ENCODE measurements around the gene CAND2.

Gene CAND2

DNA sequence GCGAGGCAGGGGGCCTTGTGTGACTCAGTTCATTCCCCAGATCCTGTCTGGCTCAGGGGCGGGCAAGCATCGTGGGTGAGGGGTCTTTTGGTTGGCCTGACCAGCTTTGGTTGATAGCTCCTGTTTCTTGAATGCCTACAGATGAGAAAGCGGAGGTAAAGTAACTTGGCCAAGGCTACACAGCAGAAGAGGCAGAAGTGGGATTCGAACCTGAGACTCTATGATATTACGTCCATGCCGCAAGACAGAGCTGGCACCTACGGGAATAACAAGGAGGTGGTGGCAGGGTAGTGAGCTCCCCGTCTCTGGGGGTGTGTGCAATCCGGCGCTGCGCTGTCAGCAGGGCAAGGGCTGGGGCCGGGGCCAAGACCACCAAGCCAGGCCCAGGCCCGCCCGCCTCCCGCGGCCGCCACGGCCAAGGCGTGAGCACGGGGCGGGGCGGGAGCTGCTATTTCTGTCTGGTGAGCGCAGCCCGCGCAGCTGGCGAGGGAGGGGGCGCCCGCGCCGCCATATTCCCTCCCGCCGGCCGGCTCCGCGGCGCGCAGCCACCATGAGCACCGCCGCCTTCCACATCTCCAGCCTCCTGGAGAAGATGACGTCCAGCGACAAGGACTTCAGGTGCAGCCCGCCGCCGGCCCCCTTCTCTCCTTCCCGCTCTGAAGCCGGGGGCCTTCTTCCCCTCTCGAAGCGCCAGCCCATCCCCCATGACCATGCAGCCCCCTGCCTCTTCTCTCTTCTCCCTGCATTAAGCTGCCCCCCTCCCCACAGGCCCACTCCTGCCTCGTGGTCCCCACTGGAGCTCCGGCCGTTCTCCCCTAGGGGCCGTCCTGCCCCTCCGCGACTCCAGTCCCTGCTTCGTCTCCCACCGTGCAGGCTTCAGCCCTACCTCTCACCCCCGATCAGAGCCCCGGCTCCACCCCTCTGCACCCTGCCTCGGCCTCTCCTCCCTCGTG lies at the start of gene CAND2:
TSS of gene CAND2 (plus strand) at position 510 of the 953 bp plus-strand sequence. CDS start at position 551, 41 bp downstream.
- peak; percentile 52 for DNase-seq

DNA sequence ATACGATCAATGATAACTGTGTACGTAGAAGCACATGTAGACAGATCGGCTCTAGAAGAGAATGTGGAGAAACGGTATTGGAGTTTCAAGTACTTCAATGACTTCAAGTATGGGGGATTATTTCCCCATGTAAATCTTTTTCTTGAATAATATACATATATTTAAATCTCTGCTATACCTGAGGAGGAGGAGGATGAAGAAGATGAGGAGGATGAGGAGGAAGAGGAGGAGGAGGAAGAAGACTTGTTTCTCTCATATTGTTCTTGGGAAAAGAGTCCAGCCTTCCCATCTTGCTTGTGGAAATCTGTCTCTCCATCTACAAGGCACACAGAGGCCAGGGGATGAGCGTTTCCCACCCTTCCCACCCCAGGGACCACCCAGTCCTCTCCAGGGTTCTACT lies 48.0 kb upstream of the CAND2 start:
- DNase-seq = no peak

DNA sequence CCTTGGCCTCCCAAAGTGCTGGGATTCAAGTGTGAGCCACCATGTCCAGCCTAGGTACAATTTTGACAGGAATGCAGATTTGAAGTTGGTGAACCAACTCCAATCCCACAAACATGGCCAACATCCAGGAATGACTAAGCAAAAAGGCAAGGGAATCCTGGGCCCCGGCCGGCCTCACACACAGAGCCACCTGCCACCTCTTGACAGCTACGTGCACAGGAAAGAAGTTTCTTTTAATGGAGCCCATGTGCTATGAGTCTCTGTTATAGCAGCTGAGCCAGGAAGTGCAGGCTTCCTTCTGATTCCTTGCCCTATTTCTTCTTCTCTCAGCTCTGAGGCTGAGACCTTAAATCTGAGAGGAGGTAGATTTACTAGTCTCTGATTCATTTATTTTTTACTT lies 46.3 kb upstream of the CAND2 start:
- DNase-seq = no peak

DNA sequence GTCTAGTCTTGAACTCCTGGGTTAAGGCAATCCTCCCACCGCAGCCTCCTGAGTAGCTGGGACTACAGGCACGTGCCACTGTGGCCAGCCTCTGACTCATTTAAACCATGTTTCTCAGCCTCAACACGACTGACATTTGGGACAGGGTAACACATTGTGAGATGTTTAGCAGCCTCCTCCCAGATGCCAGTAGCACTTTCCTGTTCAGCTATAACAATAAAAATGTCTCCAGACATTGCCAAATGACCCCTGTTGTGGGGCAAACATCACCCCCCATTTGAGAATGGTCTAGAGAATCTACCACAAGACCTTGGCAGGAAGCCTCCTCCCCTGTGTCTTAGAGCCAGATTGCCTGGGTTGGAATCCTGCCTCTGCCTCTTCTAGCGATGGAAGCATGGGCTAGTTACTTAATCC lies 45.8 kb upstream of the CAND2 start:
- DNase-seq = no peak

DNA sequence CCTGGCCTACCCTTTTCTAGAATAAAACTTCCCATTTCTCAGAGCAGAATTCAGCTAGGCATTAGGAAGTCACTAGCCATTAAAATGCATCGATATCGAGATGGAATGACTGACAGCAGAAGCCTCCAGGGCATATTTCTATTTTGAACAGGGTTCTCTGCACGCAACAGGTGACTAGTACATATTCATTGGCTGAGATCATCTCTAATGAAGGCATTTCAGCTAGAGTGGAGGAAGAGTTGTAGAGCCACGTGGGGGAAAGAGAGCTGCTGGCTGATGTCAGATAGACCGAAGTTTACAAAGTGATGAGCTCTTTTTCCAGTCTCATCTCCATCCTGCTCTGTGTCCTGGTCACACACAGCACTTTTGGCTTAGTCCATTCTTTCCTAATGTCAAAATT lies 44.9 kb upstream of the CAND2 start:
- DNase-seq = no peak

DNA sequence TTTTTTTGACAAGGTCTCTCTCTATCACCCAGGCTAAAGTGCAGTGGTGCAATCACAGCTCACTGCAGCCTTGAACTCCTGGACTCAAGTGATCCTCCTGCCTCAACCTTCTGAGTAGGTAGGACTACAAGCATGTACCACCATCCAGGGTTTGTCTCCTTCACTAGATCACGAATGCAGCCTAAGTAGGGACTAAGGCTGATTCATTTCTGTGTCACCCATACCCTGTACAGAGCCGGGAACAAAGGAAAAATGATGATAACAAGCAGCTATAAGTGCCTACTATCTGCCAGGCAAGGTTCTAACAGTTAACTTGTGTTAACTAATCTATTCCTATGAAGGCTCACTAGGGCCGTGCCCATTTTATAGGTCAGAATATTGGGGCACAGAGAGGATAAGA lies 44.4 kb upstream of the CAND2 start:
- no peak for DNase-seq

DNA sequence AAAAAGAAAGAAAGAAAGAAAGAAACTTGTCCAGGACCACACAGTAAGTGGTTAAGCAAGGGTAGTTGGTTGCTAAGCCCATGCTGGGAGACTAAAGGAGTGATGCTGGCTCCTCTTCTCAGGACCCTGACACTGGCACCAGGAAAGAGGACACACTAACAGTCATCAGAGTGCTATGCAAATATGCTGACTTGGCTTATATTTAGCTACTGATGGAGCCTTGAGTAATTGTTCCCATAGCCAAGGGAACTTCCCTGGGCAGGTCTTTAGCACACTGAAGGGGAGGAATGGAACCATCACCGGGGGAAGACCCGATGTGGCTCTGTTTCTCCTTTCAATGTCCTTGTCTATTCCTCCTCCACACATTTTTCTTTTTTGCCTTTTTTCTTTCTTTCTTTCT lies 43.7 kb upstream of the CAND2 start:
- DNase-seq = no peak

DNA sequence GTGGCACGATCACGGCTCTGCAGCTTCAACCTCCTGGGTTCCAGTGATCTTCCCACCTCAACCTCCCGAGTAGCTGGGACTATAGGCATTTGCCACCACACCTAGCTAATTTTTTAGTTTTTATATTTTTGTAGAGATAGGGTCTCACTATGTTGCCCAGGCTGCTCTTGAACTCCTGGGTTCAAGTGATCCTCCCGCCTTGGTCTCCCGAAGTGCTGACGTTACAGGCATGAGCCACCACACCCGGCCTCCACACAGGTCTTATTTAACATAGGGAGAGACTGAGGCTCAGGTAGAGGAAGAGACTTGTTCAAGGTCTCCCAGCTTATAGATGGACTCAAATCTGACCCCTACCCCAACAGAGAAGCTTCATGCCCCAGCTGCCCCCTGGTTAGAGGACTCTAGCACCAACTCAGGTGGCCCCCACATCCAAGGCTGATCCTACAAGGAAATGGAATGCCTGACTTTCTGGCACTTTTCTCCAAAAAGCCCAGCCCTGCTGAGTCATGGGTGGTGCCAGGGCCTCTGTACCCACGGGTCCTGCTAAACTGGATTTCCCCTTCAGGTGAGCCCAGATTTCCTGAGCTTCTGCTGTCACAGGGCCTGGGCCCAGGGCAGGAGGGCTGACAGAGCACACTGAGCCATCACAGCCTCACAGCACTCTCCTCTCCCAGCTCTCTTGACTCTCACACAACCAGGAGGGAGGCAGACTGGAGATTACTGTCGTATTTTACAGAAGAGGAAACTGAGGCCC lies 43.0 kb upstream of the CAND2 start:
- DNase-seq = no peak

DNA sequence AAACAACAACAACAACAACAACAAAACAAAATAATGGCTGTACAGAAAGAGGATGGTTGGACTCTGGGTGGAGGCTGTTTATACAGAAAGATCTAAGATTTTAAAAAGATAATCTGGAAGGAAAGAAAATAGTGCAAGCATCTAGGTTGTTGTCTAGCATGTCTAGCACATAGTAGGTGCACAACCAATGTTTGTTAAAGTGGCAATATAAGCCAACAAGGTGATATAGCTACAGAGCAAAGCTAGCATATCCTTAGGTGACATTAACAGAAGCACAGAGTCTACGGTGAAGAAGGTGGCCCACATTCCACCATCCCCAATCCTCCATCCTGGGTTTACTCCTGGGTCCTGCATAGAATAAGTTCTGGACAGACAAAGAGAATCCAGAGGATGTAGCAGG lies 42.2 kb upstream of the CAND2 start:
- no peak for DNase-seq

DNA sequence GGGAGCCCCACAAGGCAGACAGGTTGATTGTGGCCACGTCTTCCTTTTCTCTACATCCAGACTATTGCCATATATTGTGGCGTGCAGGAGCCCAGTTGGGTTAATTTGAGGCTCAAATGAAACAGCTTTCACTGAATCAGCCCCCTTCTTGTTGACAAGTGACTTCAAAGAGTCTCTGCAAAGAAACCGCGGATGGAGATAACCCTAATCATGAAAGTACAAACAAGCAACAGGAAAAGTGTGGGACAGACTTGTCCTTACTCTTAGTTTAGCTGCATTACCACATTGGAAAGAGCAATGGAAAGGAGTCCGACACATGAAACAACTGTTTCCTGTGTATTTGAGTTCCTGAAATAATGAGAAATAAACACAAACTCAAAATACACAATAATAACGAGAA lies 40.7 kb upstream of the CAND2 start:
- no peak for DNase-seq

DNA sequence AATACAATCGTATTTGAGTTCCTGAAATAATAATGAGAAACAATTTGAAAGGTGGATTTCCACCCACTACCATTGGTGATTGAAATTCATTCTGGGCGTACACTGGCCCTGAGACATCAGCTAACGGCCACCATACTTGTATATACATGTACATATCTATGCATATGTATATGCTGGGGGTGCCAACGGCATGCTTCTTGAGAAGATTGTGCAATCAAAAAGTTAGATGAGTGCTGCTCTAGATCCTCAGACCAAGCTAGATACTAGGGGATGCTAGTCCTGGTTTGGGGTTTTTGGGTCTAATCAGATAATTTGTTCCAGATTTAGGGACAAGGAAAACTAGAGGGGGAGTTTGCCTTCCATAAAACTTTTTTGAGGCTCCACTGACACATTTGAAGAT lies 40.3 kb upstream of the CAND2 start:
- no peak for DNase-seq

DNA sequence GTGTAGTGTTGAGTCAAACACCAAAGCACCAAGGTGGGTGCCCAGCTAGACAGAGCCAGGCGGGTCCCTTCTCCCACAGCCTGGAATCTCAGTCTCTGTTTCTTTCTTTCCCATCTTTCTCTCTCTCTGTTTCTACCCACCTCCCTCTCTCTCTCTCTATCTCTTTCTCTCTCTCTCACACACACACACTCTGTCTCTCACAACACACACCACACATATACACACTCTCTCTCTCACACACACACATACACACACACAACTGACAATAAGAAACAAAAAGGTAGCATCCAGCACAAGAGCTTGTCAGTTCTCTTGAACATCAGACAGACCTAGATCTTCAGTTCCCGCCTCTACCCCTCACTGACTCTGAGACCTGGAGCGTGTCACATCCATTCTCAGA lies 39.8 kb upstream of the CAND2 start:
- no peak for DNase-seq

DNA sequence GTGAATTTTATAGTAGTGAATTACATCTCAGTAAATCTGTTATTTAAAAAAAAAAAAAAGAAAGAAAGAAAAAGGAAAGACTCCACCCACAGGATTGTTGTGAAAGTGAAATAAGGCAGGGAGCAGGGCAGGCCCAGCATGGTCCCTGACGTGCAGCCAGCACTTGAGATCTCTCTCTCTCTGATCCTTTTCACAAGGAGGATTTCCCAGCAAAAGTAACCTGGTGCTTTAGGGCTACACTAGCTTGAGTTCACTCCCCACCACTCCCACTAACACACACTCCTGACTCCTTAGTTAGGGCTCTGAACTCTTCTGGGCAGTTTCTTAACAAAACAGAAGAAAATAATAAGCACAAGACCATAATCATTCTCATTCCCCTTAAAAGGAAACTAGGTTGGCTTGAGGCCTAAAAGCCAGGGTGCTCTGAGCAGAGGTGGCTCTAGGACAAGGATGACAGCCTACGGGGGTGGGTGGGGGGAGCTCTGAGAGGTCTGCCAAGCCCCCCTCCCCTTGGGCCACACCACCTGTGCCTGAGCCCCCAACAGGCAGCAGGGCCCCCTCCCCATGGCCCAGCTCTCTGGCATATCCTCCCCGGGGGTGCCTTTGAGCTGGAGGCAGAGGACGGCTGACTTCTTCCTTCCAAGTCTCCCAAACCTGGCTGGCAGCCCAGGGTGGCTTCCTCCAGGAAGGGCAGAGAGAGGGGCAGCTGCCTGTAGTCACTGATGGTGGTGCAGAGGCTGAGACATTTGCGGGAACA lies 38.3 kb upstream of the CAND2 start:
- DNase-seq = no peak

DNA sequence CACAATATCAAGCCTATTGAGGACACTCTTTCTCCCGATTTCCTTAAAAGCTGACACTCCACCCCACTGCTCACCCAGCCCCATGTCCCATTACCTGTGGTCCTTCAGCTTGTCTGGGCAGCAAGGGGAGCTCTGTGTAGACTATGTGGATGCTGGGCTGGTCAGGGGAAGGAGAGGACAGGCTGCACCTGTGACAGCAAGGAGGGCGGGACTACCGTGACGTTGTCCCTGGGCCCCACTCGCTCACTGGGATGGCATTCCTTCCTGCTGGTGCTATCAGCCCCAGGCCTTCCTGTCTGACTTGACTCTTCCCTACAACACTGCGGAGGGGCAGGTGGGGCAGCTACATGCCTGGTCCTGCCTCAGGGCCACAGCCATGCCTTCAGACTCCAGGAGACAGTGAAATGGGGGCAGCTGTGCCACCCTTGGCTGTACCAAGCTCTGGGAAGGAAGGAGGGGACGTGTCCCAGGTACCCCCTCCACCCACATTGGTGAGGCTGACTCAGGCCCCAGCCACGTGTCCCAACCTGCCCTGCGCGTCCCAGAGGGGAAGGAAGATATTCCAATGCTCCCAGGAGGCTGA lies 37.3 kb upstream of the CAND2 start, which contains the start of gene TMEM40:
TSS of gene TMEM40 (minus strand) at position 163 of the 583 bp plus-strand sequence. CDS start 9,427 bp downstream, outside the sequence.
- DNase-seq = no peak

DNA sequence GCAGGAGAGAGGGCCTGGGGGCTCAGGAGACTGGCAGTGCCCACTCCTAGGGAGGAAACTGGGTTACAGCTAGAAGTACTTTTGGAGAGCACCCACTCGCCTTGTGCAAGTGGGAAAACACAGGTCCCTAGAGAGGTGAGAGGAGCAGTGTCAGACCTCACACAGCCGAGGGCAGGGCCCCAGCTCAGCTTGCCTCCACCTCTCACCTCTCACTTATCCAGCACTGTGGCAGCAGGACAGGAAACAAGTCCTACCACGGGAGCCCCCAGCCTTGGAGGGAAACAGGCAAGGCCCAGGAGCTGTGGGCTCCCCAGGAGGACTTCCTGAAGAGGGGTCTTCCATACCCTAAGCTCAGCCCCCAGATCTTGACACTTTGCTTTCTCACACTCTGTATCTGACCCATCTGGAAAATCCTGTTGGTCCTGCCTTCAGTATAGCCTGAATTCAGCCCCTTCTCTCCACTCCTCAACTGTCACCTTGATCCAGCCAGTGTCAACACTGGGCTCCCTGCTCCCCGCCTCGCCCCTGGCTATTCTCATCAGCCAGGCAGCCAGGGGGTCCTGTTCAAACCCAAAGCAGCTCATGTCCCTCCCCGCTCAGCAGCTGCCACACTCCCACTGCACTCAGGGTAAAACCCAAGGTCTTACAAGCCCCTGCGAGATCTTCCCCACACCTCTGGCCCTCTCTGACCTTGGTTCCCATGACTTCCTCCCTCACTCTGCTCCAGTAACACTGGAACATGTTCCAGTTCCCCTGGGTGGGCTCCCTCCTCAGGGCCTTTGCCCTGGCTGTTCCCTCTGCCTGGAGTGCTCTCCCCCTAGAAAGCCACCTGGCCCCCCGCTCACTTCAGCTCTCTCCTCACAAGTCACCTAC lies 36.6 kb upstream of the CAND2 start:
- no peak for DNase-seq

DNA sequence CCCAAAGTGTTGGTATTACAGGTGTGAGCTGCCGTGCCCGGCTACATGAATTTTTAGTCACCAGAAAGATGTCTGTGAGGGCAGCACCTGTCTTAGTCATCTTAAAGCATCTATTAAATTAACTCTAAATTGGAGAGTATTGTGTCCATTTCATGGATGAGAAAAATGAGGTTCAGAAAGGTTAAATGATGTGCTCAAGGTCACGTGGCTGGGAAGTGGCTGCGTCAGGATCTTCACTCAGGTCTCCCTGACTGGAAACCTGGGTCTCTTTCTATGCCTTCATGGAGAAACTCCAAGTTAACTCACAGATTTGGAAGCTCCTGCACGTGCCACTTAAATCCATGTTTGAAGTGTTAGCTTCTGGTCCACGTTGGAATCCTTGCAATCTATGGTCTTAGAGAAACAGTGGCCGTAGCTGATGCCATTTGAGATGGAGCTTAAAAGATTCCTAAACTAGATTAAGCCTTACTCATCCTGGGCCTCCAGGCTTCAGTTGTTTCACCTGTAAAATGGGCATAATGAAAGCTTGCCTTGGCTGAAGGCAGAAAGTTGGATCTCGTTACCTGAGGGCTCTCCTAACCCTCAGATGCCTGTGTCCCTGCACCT lies 32.2 kb upstream of the CAND2 start:
- DNase-seq = no peak

DNA sequence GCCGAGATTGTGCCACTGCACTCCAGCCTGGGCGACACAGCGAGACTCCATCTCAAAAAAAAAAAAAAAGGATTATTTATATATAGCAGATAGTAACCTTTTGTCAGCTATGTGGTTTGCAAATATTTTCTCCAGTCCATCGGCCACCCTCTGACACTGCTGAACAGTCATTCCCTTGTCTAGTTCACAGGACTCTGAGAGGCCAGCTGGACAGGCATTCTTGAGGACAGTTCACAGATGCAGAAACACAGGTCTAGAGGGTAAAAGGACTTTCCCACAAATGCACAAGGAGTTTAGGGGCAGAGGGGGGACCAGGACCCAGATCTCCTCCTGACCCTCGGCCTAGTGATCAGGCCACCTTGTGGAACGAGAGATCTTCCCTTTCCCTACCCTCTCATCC lies 29.9 kb upstream of the CAND2 start:
- no peak for DNase-seq

DNA sequence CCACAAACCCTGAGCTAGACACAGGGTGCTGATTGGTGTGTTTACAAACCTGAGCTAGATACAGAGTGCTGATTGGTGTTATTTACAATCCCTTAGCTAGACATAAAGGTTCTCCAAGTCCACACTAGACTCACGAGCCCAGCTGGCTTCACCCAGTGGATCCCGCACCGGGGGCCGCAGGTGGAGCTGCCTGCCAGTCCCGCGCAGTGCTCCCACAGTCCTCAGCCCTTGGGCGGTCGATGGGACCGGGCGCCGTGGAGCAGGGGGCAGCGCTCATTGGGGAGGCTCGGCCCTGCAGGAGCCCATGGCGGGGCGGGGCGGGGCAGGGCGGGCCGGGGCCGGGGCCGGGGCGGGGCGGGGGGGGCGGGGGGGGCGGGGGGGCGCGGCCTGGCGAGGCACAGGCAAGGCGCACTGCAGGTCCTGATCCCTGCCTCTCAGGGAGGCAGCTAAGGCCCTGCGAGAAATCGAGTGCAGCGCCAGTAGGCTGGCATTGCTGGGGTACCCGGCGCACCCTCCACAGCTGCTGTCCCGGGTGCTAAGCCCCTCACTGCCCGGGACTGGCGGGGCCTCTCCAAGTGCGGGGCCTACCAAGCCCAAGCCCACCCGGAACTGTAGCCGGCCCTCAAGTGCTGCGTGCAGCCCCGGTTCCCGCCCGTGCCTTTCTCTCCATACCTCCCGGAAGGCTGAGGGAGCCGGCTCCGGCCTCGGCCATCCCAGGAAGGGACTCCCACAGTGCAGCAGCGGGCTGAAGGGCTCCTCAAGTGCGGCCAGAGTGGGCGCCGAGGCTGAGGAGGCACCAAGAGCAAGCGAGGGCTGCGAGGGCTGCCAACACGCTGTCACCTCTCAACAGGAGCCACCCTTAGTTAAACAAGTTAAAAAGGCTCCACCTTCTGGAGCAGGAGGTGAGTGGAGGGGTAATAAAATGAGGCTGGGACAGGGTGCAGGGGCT lies 27.6 kb upstream of the CAND2 start:
- DNase-seq = no peak

DNA sequence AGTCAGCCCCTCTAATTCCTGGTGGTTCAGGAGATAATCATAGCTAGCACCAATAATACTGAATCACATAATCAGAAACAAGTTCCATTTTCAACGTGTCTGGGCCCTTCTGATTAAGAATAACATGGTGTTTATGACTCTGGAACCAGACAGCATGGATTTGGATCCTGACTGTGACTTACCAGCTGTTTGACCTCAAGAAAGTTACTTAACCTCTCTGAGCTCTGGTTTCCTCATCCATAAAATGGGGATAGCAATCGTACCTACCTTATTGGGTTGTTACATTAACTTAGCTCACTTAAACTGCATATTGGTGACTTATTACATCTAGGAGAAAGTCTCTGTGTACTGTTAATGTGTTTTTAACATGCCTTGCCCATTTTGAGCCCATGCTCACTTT lies 26.7 kb upstream of the CAND2 start:
- DNase-seq = no peak

DNA sequence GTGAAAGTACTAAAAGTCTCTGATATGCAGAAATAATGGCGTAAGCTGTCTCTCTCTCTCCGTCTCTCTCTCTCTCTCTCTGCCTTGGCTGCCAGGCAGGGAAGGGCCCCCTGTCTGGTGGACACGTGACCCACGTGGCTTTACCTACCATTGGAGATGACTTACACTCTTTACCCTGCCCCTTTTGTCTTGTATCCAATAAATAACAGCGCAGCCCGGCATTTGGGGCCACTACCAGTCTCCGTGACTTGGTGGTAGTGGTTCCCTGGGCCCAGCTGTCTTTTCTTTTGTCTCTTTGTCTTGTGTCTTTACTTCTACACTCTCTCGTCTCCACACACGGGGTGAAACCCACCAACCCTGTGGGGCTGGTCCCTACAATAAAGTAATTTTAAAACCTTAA lies 25.2 kb upstream of the CAND2 start:
- DNase-seq = no peak
